ENCODE data around the gene AP5S1.

DNA sequence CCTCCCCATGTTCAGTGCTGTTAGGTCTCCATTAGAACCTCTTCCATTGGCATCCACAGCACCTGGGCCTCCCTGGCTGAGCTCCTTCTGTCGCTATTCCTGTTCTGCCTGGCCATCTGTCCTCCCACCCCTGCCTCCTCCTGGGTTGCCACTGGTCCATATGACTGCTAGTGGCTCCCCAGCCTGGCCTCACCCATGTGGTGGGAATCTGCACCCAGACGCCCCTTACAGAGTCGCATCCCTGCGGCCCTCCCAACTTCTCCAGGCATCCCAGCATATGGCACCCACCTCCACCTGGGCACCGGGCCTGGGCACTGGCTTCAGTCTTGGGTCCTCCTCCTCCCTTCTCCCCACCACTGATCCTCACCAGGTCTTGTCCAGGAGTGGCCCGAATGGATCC is 16.5 kb upstream of the AP5S1 start:
- TF ChIP-seq POLR2AphosphoS5 (IDR thresholded peaks at IDR 0.05; ENCODE audit: low read depth, low read length) (no peak), TAF1 (IDR thresholded peaks at IDR 0.05; ENCODE audit: borderline replicate concordance, insufficient read depth, low read length) (no peak), SIN3A (IDR thresholded peaks at IDR 0.05; ENCODE audit: borderline replicate concordance, insufficient read depth, low read length) (no peak)
